Calu3 (cell line): ENCODE results near the gene ATG2A. TPM values are rescaled to one million over a fixed set of nuclear protein-coding genes. Genes with fewer than 3 reads are reported as not detected.

Experiments
- BruUV-seq: library from RNA; stranded (reverse); fragments of 400-500 nt; replicated peaks from 2 replicates; lab custom pipeline; 2021; lab: Mats Ljungman, UMichigan
- CTCF ChIA-PET: fragments of 300-600 bp; sonication (Branson Sonifier 250); formaldehyde crosslinking; loops from one replicate; lab custom pipeline; 2022; ENCODE audit warnings: antibody characterized with exemption; lab: Charles Lee
- DNase-seq: peaks from one replicate; pipeline ENCODE4 v3.0.0; 2022
- H3K27ac Mint-ChIP-seq: one replicate; pipeline ENCODE4 v1.8.0; 2022; ENCODE audit warnings: mixed read lengths; ENCODE audit not compliant: unreplicated experiment
- H3K27me3 Mint-ChIP-seq: one replicate; pipeline ENCODE4 v1.8.0; 2022; ENCODE audit warnings: mixed read lengths; ENCODE audit not compliant: unreplicated experiment
- H3K36me3 Mint-ChIP-seq: one replicate; pipeline ENCODE4 v1.8.0; 2022; ENCODE audit warnings: mild to moderate bottlenecking, moderate library complexity, mixed read lengths; ENCODE audit not compliant: insufficient read depth, unreplicated experiment
- H3K4me1 Mint-ChIP-seq: one replicate; pipeline ENCODE4 v1.8.0; 2022; ENCODE audit warnings: mild to moderate bottlenecking, low read depth, mixed read lengths; ENCODE audit not compliant: unreplicated experiment
- H3K4me3 Mint-ChIP-seq: one replicate; pipeline ENCODE4 v1.8.0; 2022; ENCODE audit warnings: mild to moderate bottlenecking, low read depth, moderate library complexity, mixed read lengths; ENCODE audit not compliant: unreplicated experiment
- H3K9me3 Mint-ChIP-seq: one replicate; pipeline ENCODE4 v1.8.0; 2022; ENCODE audit warnings: low read depth, mixed read lengths; ENCODE audit not compliant: unreplicated experiment
- intact Hi-C: fragments of 100-400 bp; cut with micrococcal nuclease; formaldehyde crosslinking; loops from one replicate; pipeline ENCODE4 v1.10.0; 2022; ENCODE audit not compliant: unreplicated experiment
- total RNA-seq: library from RNA; stranded (reverse); gene quantifications from 2 replicates; pipeline ENCODE4 v1.2.3, GENCODE V29; 2022
- TF ChIP-seq, protein P1 (sequence below): fragments of 200-600 bp; IDR thresholded peaks from one replicate; pipeline ENCODE4 v1.8.0; 2022; ENCODE audit warnings: antibody characterized with exemption; ENCODE audit not compliant: unreplicated experiment

Gene ATG2A
- total RNA-seq, 1 experiment from 2014 or later, result 29.6 TPM

GRCh38 chr11:64866173-64866491 is 50.9 kb downstream of the ATG2A start:
- BruUV-seq, result no TSS peak
- H3K27me3 Mint-ChIP-seq, result no peaks in the 10 kb centered on the region
- intact Hi-C loops, result no loop called here
- CTCF ChIA-PET, result no interaction called here
- H3K27ac Mint-ChIP-seq, result no peak overlapping the region
- no peak for DNase-seq
- no peaks in the 10 kb centered on the region for H3K9me3 Mint-ChIP-seq
- H3K36me3 Mint-ChIP-seq, result peaks cover 31% of the 10 kb centered on the region
- H3K4me1 Mint-ChIP-seq, result peaks cover 52% of the 10 kb centered on the region
- H3K4me3 Mint-ChIP-seq, result no peak overlapping the region
- TF ChIP-seq, protein P1, sequence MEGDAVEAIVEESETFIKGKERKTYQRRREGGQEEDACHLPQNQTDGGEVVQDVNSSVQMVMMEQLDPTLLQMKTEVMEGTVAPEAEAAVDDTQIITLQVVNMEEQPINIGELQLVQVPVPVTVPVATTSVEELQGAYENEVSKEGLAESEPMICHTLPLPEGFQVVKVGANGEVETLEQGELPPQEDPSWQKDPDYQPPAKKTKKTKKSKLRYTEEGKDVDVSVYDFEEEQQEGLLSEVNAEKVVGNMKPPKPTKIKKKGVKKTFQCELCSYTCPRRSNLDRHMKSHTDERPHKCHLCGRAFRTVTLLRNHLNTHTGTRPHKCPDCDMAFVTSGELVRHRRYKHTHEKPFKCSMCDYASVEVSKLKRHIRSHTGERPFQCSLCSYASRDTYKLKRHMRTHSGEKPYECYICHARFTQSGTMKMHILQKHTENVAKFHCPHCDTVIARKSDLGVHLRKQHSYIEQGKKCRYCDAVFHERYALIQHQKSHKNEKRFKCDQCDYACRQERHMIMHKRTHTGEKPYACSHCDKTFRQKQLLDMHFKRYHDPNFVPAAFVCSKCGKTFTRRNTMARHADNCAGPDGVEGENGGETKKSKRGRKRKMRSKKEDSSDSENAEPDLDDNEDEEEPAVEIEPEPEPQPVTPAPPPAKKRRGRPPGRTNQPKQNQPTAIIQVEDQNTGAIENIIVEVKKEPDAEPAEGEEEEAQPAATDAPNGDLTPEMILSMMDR, result no peak

DNA sequence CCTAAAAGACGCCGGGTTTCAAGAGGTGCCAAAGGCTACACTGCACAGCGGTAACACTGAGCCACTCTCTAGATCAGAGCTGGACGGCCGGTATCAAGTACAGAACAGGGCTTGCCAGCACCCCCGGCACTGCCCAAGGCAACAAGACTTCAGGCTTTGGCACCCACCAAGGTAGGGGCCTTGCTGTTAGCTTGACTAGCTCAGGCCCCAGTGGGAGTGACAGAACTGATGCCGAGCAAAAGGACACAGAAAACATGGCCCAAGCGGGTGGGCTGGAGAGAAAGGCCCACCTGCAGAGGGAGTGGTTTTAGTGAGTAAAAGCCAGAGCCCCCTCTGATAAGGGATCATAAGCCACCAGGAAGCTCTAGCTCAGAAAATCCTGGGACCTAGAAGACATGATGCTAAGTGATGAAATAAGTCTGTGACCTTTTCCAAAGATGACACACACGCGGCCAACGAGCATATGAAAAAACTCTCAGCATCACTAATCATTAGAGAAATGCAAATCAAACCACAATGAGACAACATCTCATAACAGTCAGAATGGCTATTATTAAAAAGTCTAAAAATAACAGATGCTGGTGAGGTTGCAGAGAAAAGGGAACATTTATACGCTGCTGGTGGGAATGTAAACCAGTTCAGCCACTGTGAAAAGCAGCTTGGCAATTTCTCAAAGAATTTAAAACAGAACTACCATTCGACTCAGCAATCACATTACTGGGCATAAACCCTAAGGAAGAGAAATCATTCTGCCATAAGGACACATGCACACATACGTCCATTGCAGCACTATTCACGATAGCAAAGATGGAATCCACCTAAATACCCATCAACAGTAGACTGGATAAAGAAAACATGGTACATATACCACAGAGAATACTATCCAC is 51.5 kb downstream of the ATG2A start:
- DNase-seq, result no peak
- Mint-ChIP-seq H3K27ac (no peak overlapping the region), H3K36me3 (peaks cover 26% of the 10 kb centered on the region), H3K27me3 (no peaks in the 10 kb centered on the region), H3K9me3 (no peaks in the 10 kb centered on the region), H3K4me1 (peaks cover 46% of the 10 kb centered on the region), H3K4me3 (no peak overlapping the region)
- BruUV-seq, result no TSS peak
- intact Hi-C loops, result no loop called here
- TF ChIP-seq, protein P1, result no peak
- CTCF ChIA-PET, result interaction anchor here (0.7 to 1.2 kb wide), 2 partner anchors 11 to 17 kb away, joined by 3 to 4 read pairs; no protein-coding TSS in a partner anchor

DNA sequence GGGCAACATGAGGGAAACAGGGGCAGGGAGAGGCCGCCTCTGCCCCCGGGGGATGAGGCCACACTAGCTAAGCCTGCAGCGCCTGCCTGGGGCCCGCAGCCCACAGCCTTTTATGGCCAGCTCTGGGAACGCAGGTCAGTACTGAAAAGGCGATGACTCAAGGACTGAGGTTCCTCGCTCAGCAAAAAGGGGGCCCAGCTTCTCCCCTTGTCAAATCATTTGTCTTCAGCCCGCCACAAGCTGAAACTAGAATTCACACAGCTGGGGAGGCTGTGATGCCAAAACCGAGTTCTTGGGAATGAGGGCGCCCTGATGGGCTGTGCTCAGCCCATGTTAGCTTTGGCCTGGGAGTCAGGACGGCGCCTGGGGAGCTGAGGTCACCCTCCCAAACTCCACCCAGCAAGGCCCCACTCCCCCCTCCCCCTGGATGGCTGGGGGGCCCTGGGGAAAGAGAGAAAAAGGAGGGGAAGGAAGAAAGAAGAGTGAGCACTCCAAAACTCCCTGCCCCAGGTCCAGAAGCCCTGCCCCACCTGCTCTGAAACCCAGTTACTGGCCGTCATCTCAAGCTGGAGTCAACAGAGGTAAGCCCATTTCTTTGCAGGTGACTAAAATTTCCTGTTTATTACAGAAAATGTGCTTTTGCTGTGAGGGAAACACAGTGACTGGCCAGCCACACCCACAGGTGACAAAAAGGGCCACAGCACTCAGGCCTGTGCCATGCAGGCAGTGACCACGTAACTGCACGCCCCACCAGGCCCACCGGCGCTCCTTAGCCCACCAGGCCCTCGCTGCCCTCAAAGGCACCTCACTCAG is 52.3 kb downstream of the ATG2A start:
- BruUV-seq, result no TSS peak
- Mint-ChIP-seq H3K9me3 (no peaks in the 10 kb centered on the region), H3K36me3 (peaks cover 32% of the 10 kb centered on the region), H3K4me1 (peaks cover 37% of the 10 kb centered on the region), H3K27ac (no peak overlapping the region), H3K4me3 (no peak overlapping the region), H3K27me3 (no peaks in the 10 kb centered on the region)
- no peak for DNase-seq
- CTCF ChIA-PET, result interaction anchor here (0.7 to 1.2 kb wide), 2 partner anchors 12 to 16 kb away, joined by 3 to 4 read pairs; no protein-coding TSS in a partner anchor
- intact Hi-C loops, result no loop called here
- TF ChIP-seq, protein P1, result no peak

- Mint-ChIP-seq H3K27me3 (no peaks in the 10 kb centered on the region), H3K4me1 (peaks cover 32% of the 10 kb centered on the region), H3K36me3 (peaks cover 36% of the 10 kb centered on the region), H3K4me3 (no peak overlapping the region), H3K9me3 (no peaks in the 10 kb centered on the region), H3K27ac (no peak overlapping the region)
- intact Hi-C loops, result no loop called here
- CTCF ChIA-PET, result no interaction called here
- TF ChIP-seq, protein P1, result no peak
- BruUV-seq, result no TSS peak
- DNase-seq, result no peak
Measured at GRCh38 chr11:64864135-64864472, 52.9 kb downstream of the ATG2A start.
